HepG2 (cell line): ENCODE results near the gene GNAL. TPM values are rescaled to one million over a fixed set of nuclear protein-coding genes. Genes with fewer than 3 reads are reported as not detected.

Experiments
- ATAC-seq: fragments of 200-7000 bp; cut with Tn5 transposase; 3 replicates; pipeline ENCODE4 v1.9.1; 2020; ENCODE audit warnings: mild to moderate bottlenecking, moderate library complexity
- BruUV-seq: library from RNA; stranded (reverse); fragments of 400-500 nt; replicated peaks from 2 replicates; lab custom pipeline; 2021; lab: Mats Ljungman, UMichigan
- CTCF ChIA-PET: fragments of 300-600 bp; formaldehyde crosslinking; extraction: SDS; loops from one replicate; lab custom pipeline; 2021; ENCODE audit warnings: low total read pairs, inconsistent platforms, low intra/inter-chr PET ratio; lab: Yijun Ruan, JAX
- POLR2A ChIA-PET: fragments of 350-600 bp; sonication (Branson Sonifier 250); formaldehyde crosslinking; loops from one replicate; lab custom pipeline; 2020; ENCODE audit warnings: antibody characterized with exemption, inconsistent platforms; lab: Yijun Ruan, JAX
- DNase-seq: peaks from one replicate; pipeline ENCODE4 v3.0.0-alpha.2; 2015; ENCODE audit warnings: low spot score
- FAIRE-seq: peaks from 3 replicates; lab custom pipeline; 2011; peaks lifted over from hg19 to GRCh38; lab: Jason Lieb, UNC
- H2AFZ ChIP-seq: one replicate; pipeline ENCODE4 v1.6.1; 2011; ENCODE audit warnings: low read length, inconsistent platforms
- H3K27ac ChIP-seq: fragments of 300-600 bp; 3 replicates; pipeline ENCODE4 v1.8.0; 2011; ENCODE audit warnings: mixed run types, mild to moderate bottlenecking, mixed read lengths, low read length, inconsistent platforms; ENCODE audit not compliant: insufficient read depth; ENCODE audit errors: extremely low read length
- H3K27me3 ChIP-seq, 2 experiments: fragments of 200-600 bp in 1 of 2; 2 replicates in 1 of 2; 3 replicates in 1 of 2; pipeline versions ENCODE4 v1.6.0 to v1.8.0; 2011; ENCODE audit warnings: low read length in 2 of 2, mild to moderate bottlenecking in 2 of 2, moderate library complexity in 2 of 2, inconsistent platforms in 1 of 2; ENCODE audit not compliant: insufficient read depth in 2 of 2, control insufficient read depth in 1 of 2
- H3K36me3 ChIP-seq, 2 experiments: fragments of 200-600 bp in 1 of 2; replicated peaks in 1 of 2; 2 replicates in 1 of 2; 3 replicates in 1 of 2; pipeline versions ENCODE4 v1.5.1 to v1.8.0; 2011; ENCODE audit warnings: low read length in 2 of 2, inconsistent platforms in 1 of 2; ENCODE audit not compliant: insufficient read depth in 2 of 2, control insufficient read depth in 1 of 2
- H3K4me1 ChIP-seq: 2 replicates; pipeline ENCODE4 v1.5.1; 2012; ENCODE audit warnings: low read length, inconsistent platforms; ENCODE audit not compliant: insufficient read depth
- H3K4me2 ChIP-seq: 2 replicates; pipeline ENCODE4 v1.6.0; 2011; ENCODE audit warnings: low read depth, low read length, inconsistent platforms
- H3K4me3 ChIP-seq, 3 experiments: fragments of 200-600 bp in 1 of 3; sonication (generic), shearing (Covaris generic) in 1 of 3; replicated peaks in 1 of 3; 2 replicates each; pipeline ENCODE4 v1.5.1; 2011 to 2016; ENCODE audit warnings: low read length in 3 of 3, inconsistent platforms in 2 of 3, low read depth in 2 of 3, mild to moderate bottlenecking in 2 of 3, control low read depth in 1 of 3, mixed read lengths in 1 of 3; ENCODE audit not compliant: insufficient read depth in 1 of 3
- H3K79me2 ChIP-seq: one replicate; pipeline ENCODE4 v1.6.1; 2011; ENCODE audit warnings: low read length, inconsistent platforms; ENCODE audit not compliant: insufficient read depth
- H3K9ac ChIP-seq: 2 replicates; pipeline ENCODE4 v1.6.0; 2011; ENCODE audit warnings: mild to moderate bottlenecking, low read depth, low read length, inconsistent platforms; ENCODE audit not compliant: insufficient read depth
- H3K9me3 ChIP-seq: 2 replicates; pipeline ENCODE4 v1.5.1; 2012; ENCODE audit warnings: mild to moderate bottlenecking, low read length
- H4K20me1 ChIP-seq: 2 replicates; pipeline ENCODE4 v1.6.0; 2011; ENCODE audit warnings: inconsistent platforms, mild to moderate bottlenecking, low read length, moderate library complexity; ENCODE audit not compliant: insufficient read depth
- MTF1 ChIP-seq: sonication (generic); formaldehyde crosslinking; IDR thresholded peaks from 2 replicates; pipeline ENCODE4 v1.5.0; 2020; ENCODE audit warnings: missing genetic modification reagents
- ONECUT2 ChIP-seq: sonication (generic); formaldehyde crosslinking; IDR thresholded peaks from 2 replicates; pipeline ENCODE4 v1.4.0; 2020; ENCODE audit warnings: missing genetic modification reagents
- ZKSCAN1 ChIP-seq: fragments of 150-350 bp; IDR thresholded peaks from 2 replicates; pipeline ENCODE4 v1.6.1; 2014; ENCODE audit warnings: low read length
- ZNF33A ChIP-seq: sonication (generic); formaldehyde crosslinking; IDR thresholded peaks from 2 replicates; pipeline ENCODE4 v1.5.1; 2020; ENCODE audit warnings: missing genetic modification reagents, mild to moderate bottlenecking, moderate library complexity, borderline replicate concordance
- ZNF619 ChIP-seq: sonication (generic); formaldehyde crosslinking; IDR thresholded peaks from 2 replicates; pipeline ENCODE4 v1.4.0; 2020; ENCODE audit warnings: mild to moderate bottlenecking, missing genetic modification reagents
- ZNF777 ChIP-seq: sonication (generic); formaldehyde crosslinking; IDR thresholded peaks from 2 replicates; pipeline ENCODE4 v1.4.0; 2020; ENCODE audit warnings: missing genetic modification reagents
- ZSCAN31 ChIP-seq: sonication (generic); formaldehyde crosslinking; IDR thresholded peaks from 2 replicates; pipeline ENCODE4 v1.5.0; 2020; ENCODE audit warnings: low read depth, mild to moderate bottlenecking, missing genetic modification reagents
- WGBS: methylation state at CpG from one replicate; pipeline ENCODE4 v1.1.6; 2017; ENCODE audit warnings: low lambda C conversion rate; 5-methylcytosine and 5-hydroxymethylcytosine counted together
- in situ Hi-C: cut with HindIII; loops from 2 replicates; pipeline ENCODE4 v1.10.0; 2017; ENCODE audit warnings: low pct_unique_long_range_greater_than_20kb; ENCODE audit not compliant: extremely low pct_ligation_motif_present
- intact Hi-C: fragments of 100-400 bp; cut with micrococcal nuclease; formaldehyde crosslinking; loops from one replicate; pipeline ENCODE4 v1.10.0; 2022; ENCODE audit not compliant: unreplicated experiment
- polyA plus RNA-seq, 8 experiments: library from polyadenylated mRNA; depleted of rRNA in 3 of 8; stranded (reverse) in 7 of 8; unstranded in 1 of 8; fragments of >200 nt; fragmentation: Illumina TruSeq in 4 of 8; extraction: Trizol in 4 of 8; gene quantifications; 2 replicates each; pipeline versions ENCODE4 v1.2.1 to v1.2.3, GENCODE V29; 2011 to 2016; ENCODE audit warnings: low read depth in 4 of 8, missing spikeins in 1 of 8, mixed read lengths in 1 of 8; ENCODE audit not compliant: insufficient read depth in 1 of 8
- total RNA-seq, 5 experiments: library from RNA; depleted of rRNA; stranded (reverse); fragments of >200 nt; fragmentation: Illumina TruSeq; extraction: Trizol; gene quantifications; 2 replicates each; pipeline ENCODE4 v1.2.3, GENCODE V29; 2016; ENCODE audit warnings: low read depth in 1 of 5
- TF ChIP-seq, protein P1 (sequence below): fragments of 450-650 bp; IDR thresholded peaks from 2 replicates; pipeline ENCODE4 v1.6.1; 2017
- TF ChIP-seq, protein P2 (sequence below): sonication (generic); formaldehyde crosslinking; IDR thresholded peaks from 2 replicates; pipeline ENCODE4 v1.5.1; 2020; ENCODE audit warnings: missing genetic modification reagents, mild to moderate bottlenecking, borderline replicate concordance

GNAL gene
- total and polyA plus RNA-seq, 2 of the 13 experiments (the other 11 are each of a cell fraction or from before 2014, with no cell fraction given): 0.87 to 1.4 TPM

DNA sequence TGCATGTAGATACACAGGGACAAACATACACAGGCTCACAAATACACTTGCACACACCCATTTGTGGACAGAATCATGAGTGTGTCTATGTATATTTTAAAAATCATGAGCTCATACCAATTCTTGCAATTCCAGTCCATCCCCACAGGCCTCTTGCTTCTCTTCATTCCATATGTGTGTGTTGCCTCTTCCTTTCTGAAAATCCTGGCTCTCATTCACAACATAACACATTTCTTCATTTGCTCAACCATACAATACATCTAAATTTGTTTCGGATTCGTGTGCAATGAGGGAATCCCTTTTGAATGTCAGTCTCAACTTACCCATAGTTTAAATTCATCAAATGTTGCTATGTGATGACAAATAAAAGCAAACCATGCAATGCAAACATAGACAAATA, 51.4 kb downstream of the GNAL start:
- intact Hi-C loops (loop anchor here (10.0 kb wide), 1 partner anchor 86 kb away; no protein-coding TSS in a partner anchor), in situ Hi-C loops (no loop called here)
- ChIA-PET CTCF (no interaction called here), POLR2A (no interaction called here)
- DNase-seq: no peak
- no peak for FAIRE-seq
- no peak overlapping the region for H3K9ac ChIP-seq
- H3K36me3 ChIP-seq: no peaks in the 10 kb centered on the region
- H3K9me3 ChIP-seq: no peaks in the 10 kb centered on the region
- BruUV-seq: no TSS peak
- H2AFZ ChIP-seq: no peak overlapping the region
- 26% methylated on average over 2 of the region's 2 CpGs for WGBS
- no peak overlapping the region for H3K27ac ChIP-seq
- H3K4me2 ChIP-seq: no peak overlapping the region
- no peak for TF ChIP-seq ZNF777 (CRISPR knock-in tag)
- no peak for TF ChIP-seq ZSCAN31
- TF ChIP-seq ONECUT2 (CRISPR knock-in tag): no peak
- no peak for TF ChIP-seq ZKSCAN1
- TF ChIP-seq, protein P1, sequence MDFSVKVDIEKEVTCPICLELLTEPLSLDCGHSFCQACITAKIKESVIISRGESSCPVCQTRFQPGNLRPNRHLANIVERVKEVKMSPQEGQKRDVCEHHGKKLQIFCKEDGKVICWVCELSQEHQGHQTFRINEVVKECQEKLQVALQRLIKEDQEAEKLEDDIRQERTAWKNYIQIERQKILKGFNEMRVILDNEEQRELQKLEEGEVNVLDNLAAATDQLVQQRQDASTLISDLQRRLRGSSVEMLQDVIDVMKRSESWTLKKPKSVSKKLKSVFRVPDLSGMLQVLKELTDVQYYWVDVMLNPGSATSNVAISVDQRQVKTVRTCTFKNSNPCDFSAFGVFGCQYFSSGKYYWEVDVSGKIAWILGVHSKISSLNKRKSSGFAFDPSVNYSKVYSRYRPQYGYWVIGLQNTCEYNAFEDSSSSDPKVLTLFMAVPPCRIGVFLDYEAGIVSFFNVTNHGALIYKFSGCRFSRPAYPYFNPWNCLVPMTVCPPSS: no peak
- TF ChIP-seq MTF1: no peak
- no peak for TF ChIP-seq ZNF619 (CRISPR knock-in tag)
- no peak for TF ChIP-seq ZNF33A (CRISPR knock-in tag)
- TF ChIP-seq, protein P2, sequence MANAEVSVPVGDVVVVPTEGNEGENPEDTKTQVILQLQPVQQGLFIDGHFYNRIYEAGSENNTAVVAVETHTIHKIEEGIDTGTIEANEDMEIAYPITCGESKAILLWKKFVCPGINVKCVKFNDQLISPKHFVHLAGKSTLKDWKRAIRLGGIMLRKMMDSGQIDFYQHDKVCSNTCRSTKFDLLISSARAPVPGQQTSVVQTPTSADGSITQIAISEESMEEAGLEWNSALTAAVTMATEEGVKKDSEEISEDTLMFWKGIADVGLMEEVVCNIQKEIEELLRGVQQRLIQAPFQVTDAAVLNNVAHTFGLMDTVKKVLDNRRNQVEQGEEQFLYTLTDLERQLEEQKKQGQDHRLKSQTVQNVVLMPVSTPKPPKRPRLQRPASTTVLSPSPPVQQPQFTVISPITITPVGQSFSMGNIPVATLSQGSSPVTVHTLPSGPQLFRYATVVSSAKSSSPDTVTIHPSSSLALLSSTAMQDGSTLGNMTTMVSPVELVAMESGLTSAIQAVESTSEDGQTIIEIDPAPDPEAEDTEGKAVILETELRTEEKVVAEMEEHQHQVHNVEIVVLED: no peak
- H3K4me1 ChIP-seq: no peaks in the 10 kb centered on the region
- no peaks in the 10 kb centered on the region for H4K20me1 ChIP-seq
- ATAC-seq: no peak
- H3K79me2 ChIP-seq: no peaks in the 10 kb centered on the region
- H3K27me3 ChIP-seq: peaks cover 2 to 24% of the 10 kb centered on the region in 2 experiments
- no peak overlapping the region for H3K4me3 ChIP-seq
